ENCODE results near the gene LY6G6D.

The LY6G6D gene

DNA sequence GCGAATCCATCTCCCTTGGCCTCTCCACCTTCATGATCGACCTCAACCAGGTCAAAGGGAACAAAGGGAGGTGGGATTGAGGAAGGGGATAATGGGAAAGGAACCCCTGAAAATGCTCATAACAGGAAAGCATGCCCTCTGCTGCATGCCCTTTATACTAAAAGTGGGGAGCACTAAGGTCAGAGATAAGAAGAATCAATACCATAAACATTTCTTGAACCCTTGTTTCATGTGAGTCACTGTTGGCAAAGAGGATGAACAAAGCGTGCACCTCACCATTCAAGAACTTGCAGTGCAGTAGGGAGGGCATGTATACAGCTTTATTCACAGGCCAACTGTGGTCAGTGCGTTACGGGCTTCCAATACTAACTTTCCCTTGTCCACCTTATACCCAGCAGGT, 45.6 kb downstream of the LY6G6D start:
- Mint-ChIP-seq H3K27me3 (ENCODE audit: low read depth, poor library complexity) (peaks cover 13% of the 10 kb centered on the region), H3K36me3 (ENCODE audit: low read depth) (peaks cover 52% of the 10 kb centered on the region), H3K4me3 (no peak overlapping the region), H3K27ac (peak overlapping the region; percentile 24), H3K9me3 (no peaks in the 10 kb centered on the region), H3K4me1 (peaks cover 35% of the 10 kb centered on the region)
- TF ChIP-seq, protein P1, sequence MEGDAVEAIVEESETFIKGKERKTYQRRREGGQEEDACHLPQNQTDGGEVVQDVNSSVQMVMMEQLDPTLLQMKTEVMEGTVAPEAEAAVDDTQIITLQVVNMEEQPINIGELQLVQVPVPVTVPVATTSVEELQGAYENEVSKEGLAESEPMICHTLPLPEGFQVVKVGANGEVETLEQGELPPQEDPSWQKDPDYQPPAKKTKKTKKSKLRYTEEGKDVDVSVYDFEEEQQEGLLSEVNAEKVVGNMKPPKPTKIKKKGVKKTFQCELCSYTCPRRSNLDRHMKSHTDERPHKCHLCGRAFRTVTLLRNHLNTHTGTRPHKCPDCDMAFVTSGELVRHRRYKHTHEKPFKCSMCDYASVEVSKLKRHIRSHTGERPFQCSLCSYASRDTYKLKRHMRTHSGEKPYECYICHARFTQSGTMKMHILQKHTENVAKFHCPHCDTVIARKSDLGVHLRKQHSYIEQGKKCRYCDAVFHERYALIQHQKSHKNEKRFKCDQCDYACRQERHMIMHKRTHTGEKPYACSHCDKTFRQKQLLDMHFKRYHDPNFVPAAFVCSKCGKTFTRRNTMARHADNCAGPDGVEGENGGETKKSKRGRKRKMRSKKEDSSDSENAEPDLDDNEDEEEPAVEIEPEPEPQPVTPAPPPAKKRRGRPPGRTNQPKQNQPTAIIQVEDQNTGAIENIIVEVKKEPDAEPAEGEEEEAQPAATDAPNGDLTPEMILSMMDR (IDR thresholded peaks at IDR 0.05), result no peak
- no peak for DNase-seq

DNA sequence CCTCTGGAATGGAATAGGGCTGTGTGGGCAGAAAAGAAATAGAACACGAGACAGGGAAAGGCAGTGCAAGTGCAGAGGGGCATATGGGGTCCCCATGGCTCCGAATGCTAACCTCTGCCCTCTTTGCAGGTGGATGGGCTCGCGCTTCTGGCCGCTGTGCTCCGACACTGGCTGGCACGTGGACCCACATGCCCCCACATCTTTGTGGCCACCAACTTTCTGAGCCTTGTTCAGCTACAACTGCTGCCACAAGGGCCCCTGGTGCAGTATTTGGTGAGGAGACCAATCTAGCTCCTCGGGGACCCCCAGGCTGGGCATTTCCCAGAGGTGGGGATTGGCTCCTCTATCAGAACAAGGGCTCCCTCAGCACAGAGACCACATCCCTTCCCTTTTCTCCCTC, 46.2 kb downstream of the LY6G6D start:
- no peaks in the 10 kb centered on the region for H3K9me3 Mint-ChIP-seq
- peaks cover 52% of the 10 kb centered on the region for H3K36me3 Mint-ChIP-seq (ENCODE audit: low read depth)
- no peak overlapping the region for H3K27ac Mint-ChIP-seq
- no peak overlapping the region for H3K4me3 Mint-ChIP-seq
- peaks cover 36% of the 10 kb centered on the region for H3K4me1 Mint-ChIP-seq
- TF ChIP-seq, protein P1 (IDR thresholded peaks at IDR 0.05), result no peak
- peaks cover 11% of the 10 kb centered on the region for H3K27me3 Mint-ChIP-seq (ENCODE audit: low read depth, poor library complexity)
- DNase-seq, result no peak

- Mint-ChIP-seq H3K4me3 (no peak within 1 kb of the TSS), H3K27ac (peak within 1 kb of the TSS; percentile 33), H3K9me3 (no peaks in the 10 kb centered on the region), H3K36me3 (ENCODE audit: low read depth) (peaks cover 52% of the 10 kb centered on the region), H3K27me3 (ENCODE audit: low read depth, poor library complexity) (peaks cover 11% of the 10 kb centered on the region), H3K4me1 (peaks cover 47% of the 10 kb centered on the region)
- TF ChIP-seq, protein P1 (IDR thresholded peaks at IDR 0.05), result no peak
- no peak for DNase-seq
Observed at GRCh38 chr6:31762356-31762755, 47.2 kb downstream of the LY6G6D start, which contains the start of gene SAPCD1. Gene SAPCD1, plus strand, starts transcription at chr6:31762656. Its CDS starts 399 bp downstream, at chr6:31763055.

DNA sequence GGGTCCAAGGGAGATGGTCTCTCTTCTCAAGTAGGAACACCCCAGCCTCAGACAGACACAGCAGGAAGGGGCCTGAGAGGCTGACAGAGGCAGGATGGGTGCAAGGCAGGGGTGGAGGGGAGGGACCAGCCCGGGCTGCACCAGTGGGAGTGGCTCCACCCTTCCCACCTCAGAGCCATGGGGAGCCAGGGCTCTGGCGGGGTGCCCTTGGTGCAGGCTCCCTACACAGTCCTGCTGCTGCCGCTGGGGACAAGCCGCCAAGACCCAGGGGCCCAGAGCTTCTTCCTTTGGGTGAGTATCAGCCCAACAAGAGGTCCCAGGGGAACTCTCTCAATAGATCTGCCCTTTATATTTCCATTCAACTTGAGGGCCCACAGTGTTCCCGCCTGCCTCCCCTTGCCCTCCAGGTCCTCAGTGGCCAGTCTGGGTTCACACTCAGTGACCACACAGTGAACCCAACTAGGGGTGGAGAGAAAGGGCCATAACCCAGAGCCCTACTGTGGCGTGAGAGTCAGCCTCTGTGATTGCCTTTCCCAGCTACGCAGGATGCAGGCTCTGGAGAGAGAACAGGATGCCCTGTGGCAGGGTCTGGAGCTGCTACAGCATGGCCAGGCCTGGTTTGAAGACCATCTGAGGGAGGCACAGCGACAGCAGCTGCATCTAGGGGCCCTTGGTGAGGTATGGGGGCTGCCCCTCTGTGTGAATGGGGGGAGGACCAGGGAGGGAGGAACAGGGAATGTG, 47.9 kb downstream of the LY6G6D start:
- no peak overlapping the region for H3K4me3 Mint-ChIP-seq
- H3K9me3 Mint-ChIP-seq, result no peaks in the 10 kb centered on the region
- H3K4me1 Mint-ChIP-seq, result peaks cover 49% of the 10 kb centered on the region
- TF ChIP-seq, protein P1 (IDR thresholded peaks at IDR 0.05), result no peak
- peak overlapping the region; percentile 33 for H3K27ac Mint-ChIP-seq
- no peak for DNase-seq
- H3K27me3 Mint-ChIP-seq (ENCODE audit: low read depth, poor library complexity), result peaks cover 11% of the 10 kb centered on the region
- H3K36me3 Mint-ChIP-seq (ENCODE audit: low read depth), result peaks cover 49% of the 10 kb centered on the region

DNA sequence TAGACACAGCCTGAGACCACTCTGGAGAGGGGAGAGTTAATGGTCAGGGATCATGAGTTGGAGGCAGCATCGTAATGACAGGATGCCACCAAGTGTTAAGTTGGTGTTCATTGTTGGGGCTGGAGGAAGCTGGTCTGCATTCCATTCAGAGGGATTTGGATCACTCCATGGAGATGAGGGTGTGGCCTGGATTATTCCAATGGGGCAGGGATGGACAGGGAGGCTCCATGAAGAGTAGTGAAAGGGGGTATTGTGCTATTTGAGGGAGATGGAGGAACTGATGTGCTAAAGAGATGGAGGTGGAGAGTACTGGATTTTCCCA, 48.4 kb downstream of the LY6G6D start:
- TF ChIP-seq, protein P1 (IDR thresholded peaks at IDR 0.05), result no peak
- Mint-ChIP-seq H3K27me3 (ENCODE audit: low read depth, poor library complexity) (peaks cover 8% of the 10 kb centered on the region), H3K27ac (peak overlapping the region; percentile 33), H3K4me3 (no peak overlapping the region), H3K36me3 (ENCODE audit: low read depth) (peaks cover 44% of the 10 kb centered on the region), H3K4me1 (peaks cover 49% of the 10 kb centered on the region), H3K9me3 (no peaks in the 10 kb centered on the region)
- no peak for DNase-seq

DNA sequence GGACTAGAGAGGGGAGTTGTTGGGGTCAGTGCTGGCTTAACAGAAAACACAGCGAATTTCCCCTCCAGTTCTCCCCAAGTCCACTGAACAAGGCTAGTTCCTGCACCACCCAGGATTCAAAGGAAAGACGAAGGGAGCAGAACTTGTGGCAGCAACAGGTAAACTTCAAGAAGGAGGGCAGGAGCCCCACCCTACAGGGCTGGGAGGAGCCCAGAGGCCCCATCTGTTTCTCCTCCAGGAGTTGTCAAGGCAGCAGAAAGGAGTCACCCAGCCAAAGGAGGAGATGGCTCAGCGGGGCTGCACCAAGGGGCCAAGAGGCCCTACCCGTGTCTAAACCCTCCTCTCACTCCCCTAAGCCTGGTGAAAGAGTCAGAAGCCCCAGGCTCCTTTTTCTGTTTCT, 49.0 kb downstream of the LY6G6D start:
- Mint-ChIP-seq H3K4me1 (peaks cover 49% of the 10 kb centered on the region), H3K4me3 (no peak overlapping the region), H3K36me3 (ENCODE audit: low read depth) (peaks cover 38% of the 10 kb centered on the region), H3K27me3 (ENCODE audit: low read depth, poor library complexity) (peaks cover 8% of the 10 kb centered on the region), H3K9me3 (no peaks in the 10 kb centered on the region), H3K27ac (no peak overlapping the region)
- TF ChIP-seq, protein P1 (IDR thresholded peaks at IDR 0.05), result no peak
- no peak for DNase-seq

All from nephron progenitor cell (in vitro differentiated cells).